ENCODE results near the gene GLP2R. TPM values are rescaled to one million over a fixed set of nuclear protein-coding genes. Genes with fewer than 3 reads are reported as not detected.

Gene GLP2R
- total RNA-seq, 1 donor from 2014 or later: not detected

DNA sequence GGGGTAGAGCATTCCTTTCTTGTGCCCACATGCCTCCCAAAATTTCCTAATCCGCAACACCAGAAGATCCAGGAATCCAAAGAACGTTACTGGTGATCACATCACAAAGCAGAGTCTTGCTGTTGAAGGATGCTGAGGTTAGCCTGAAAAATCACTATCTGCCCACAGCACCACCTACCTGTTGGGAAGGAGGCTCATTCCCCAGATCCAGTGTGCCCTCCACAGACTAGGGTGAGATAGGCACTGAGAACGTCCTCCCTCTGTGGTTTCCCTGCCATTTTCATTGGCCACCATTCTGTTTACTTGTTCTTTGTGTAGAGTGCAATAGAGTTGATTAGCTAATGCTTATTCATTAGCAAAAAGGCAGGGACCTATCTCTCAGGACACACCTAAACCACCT, 49.0 kb downstream of the GLP2R start:
- H3K9me3 Mint-ChIP-seq: no peaks in the 10 kb centered on the region
- no peak overlapping the region for H3K27ac Mint-ChIP-seq
- no peaks in the 10 kb centered on the region for H3K4me1 Mint-ChIP-seq (ENCODE audit: unreplicated experiment)
- no peaks in the 10 kb centered on the region for H3K27me3 Mint-ChIP-seq
- no peak overlapping the region for H3K4me3 Mint-ChIP-seq
- no peak for DNase-seq (ENCODE audit: extremely low spot score, unreplicated experiment)
- TF ChIP-seq, protein P1, sequence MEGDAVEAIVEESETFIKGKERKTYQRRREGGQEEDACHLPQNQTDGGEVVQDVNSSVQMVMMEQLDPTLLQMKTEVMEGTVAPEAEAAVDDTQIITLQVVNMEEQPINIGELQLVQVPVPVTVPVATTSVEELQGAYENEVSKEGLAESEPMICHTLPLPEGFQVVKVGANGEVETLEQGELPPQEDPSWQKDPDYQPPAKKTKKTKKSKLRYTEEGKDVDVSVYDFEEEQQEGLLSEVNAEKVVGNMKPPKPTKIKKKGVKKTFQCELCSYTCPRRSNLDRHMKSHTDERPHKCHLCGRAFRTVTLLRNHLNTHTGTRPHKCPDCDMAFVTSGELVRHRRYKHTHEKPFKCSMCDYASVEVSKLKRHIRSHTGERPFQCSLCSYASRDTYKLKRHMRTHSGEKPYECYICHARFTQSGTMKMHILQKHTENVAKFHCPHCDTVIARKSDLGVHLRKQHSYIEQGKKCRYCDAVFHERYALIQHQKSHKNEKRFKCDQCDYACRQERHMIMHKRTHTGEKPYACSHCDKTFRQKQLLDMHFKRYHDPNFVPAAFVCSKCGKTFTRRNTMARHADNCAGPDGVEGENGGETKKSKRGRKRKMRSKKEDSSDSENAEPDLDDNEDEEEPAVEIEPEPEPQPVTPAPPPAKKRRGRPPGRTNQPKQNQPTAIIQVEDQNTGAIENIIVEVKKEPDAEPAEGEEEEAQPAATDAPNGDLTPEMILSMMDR (conservative IDR thresholded peaks at IDR 0.05): no peak
- H3K36me3 Mint-ChIP-seq: no peaks in the 10 kb centered on the region

DNA sequence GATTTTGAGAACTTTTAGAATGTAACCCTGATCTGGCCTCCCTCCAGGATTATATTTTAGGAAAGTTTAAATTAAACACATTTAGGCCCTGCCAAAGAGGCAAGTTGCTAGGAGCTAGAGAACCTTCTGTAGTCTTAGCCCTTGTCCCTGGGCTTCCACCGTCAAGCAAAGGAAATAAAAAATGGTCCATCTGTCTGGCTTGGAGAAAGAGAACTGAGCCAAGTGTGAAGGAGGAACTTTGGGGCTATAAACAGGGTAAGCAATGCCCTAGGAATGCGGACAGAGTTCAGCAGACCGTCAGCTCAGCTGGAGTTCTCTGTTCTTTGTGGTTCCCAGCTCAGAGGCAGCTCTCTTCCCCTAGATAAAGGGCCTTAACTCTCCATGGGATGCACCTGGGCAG, 49.7 kb downstream of the GLP2R start:
- no peaks in the 10 kb centered on the region for H3K4me1 Mint-ChIP-seq (ENCODE audit: unreplicated experiment)
- H3K4me3 Mint-ChIP-seq: no peak overlapping the region
- no peak overlapping the region for H3K27ac Mint-ChIP-seq
- DNase-seq (ENCODE audit: extremely low spot score, unreplicated experiment): no peak
- TF ChIP-seq, protein P1 (conservative IDR thresholded peaks at IDR 0.05): no peak
- no peaks in the 10 kb centered on the region for H3K9me3 Mint-ChIP-seq
- H3K27me3 Mint-ChIP-seq: no peaks in the 10 kb centered on the region
- H3K36me3 Mint-ChIP-seq: no peaks in the 10 kb centered on the region

DNA sequence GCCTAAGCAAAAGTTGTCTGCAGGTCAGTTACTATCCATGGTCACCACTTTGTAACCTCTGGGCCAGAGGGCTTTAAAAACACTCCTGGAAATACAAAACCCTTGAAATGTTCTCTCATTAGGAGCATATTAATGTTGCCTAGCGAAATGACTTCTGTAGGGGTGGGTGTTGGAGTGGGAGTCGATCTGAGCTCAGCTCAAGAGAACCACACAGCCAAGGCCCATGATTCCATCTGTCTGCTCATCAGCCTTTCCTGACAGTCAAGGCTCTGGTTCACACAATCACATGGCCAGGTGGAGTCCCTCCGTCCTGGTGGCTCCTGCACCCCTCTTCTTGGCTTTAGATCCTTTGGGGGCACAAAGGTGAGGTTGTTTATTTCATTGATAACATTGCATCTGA, 52.6 kb downstream of the GLP2R start:
- no peaks in the 10 kb centered on the region for H3K4me1 Mint-ChIP-seq (ENCODE audit: unreplicated experiment)
- H3K4me3 Mint-ChIP-seq: no peak overlapping the region
- no peak overlapping the region for H3K27ac Mint-ChIP-seq
- H3K27me3 Mint-ChIP-seq: no peaks in the 10 kb centered on the region
- TF ChIP-seq, protein P1 (conservative IDR thresholded peaks at IDR 0.05): no peak
- H3K36me3 Mint-ChIP-seq: no peaks in the 10 kb centered on the region
- H3K9me3 Mint-ChIP-seq: peaks cover 4% of the 10 kb centered on the region
- no peak for DNase-seq (ENCODE audit: extremely low spot score, unreplicated experiment)

DNA sequence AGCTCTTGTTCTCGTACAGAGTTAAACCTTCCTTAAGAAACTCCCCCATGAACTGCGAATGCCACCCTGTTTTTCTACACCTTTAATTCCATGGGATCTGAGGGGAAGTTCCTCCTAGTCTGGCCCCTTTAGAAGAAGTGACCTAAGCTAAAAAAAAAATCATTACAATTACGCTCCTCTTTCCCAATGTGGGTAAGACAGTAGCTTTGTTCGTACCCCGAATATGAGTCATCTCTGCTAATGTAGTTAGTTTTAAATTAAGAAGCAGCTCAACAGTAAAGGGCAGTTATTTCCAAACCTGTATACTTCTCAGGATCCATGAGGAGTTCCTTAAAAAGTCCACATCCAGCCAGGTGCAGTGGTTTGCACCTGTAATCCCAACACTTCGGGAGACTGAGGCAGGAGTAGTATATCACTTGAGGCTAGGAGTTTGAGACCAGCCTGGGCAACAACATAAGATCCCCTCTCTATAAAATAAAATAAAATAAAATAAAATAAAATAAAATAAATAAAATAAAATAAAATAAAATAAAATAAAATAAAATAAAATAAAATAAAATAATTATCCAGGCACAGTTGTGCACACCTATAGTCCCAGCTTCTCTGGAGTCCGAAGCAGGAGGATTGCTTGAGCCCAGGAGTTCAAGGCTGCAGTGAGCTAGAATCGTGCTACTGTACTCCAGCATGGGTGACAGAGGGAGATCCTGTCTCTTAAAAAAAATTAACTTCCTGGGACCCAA, 53.2 kb downstream of the GLP2R start:
- Mint-ChIP-seq H3K27me3 (no peaks in the 10 kb centered on the region), H3K36me3 (no peaks in the 10 kb centered on the region), H3K27ac (no peak overlapping the region), H3K4me3 (no peak overlapping the region), H3K9me3 (peaks cover 6% of the 10 kb centered on the region), H3K4me1 (ENCODE audit: unreplicated experiment) (no peaks in the 10 kb centered on the region)
- DNase-seq (ENCODE audit: extremely low spot score, unreplicated experiment): no peak
- TF ChIP-seq, protein P1 (conservative IDR thresholded peaks at IDR 0.05): no peak

DNA sequence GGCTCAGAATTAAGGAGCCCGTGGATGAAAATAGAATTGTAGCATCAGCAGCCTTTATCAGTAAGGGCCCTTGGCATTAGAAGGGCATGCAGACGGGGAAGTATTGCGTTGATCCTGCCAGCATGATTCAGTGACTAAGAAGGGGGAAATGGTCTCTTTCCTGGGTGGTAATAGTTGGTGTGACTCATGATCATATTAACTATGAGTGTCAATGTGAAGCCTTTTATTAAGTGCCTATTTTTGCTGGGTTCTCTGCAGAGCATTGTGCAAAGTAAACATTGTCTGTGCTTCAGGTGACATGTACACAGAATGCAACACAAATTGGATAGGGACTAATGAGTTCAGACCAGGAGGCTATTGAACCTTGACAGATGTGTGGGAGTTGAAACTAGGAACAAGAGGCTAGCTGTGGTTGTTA, 54.9 kb downstream of the GLP2R start:
- H3K4me3 Mint-ChIP-seq: no peak overlapping the region

More for the DNA sequence above, 54.9 kb downstream of the GLP2R start:
- Mint-ChIP-seq H3K9me3 (peaks cover 6% of the 10 kb centered on the region), H3K36me3 (no peaks in the 10 kb centered on the region), H3K27ac (no peak overlapping the region), H3K27me3 (no peaks in the 10 kb centered on the region), H3K4me1 (ENCODE audit: unreplicated experiment) (no peaks in the 10 kb centered on the region)
- no peak for DNase-seq (ENCODE audit: extremely low spot score, unreplicated experiment)
- TF ChIP-seq, protein P1 (conservative IDR thresholded peaks at IDR 0.05): no peak

Data from type B pancreatic cell (in vitro differentiated cells).